Sigmoid colon (tissue), 7 donors: ENCODE measurements around the gene WDR6. TPM values are rescaled to one million over a fixed set of nuclear protein-coding genes. Genes with fewer than 3 reads are reported as not detected.

Experiments used
- DNase-seq: peaks from one replicate; pipeline ENCODE4 v3.0.0-alpha.2; 2019
- H3K27ac ChIP-seq, 4 donors: fragments of 200-600 bp; sonication (generic); one replicate each; pipeline ENCODE4 v1.5.1; 2016 to 2019; ENCODE audit warnings: mild to moderate bottlenecking in 1 of 4
- H3K27me3 ChIP-seq, 3 donors: fragments of 200-600 bp; sonication (generic); one replicate each; pipeline ENCODE4 v1.5.1; 2019; ENCODE audit warnings: mild to moderate bottlenecking in 1 of 3
- H3K36me3 ChIP-seq, 4 donors: fragments of 200-600 bp; sonication (generic); one replicate each; pipeline ENCODE4 v1.5.1; 2016 to 2019
- H3K4me1 ChIP-seq, 4 donors: fragments of 200-600 bp; sonication (generic); one replicate each; pipeline ENCODE4 v1.5.1; 2017 to 2019
- H3K4me3 ChIP-seq, 4 donors: fragments of 200-600 bp; sonication (generic); one replicate each; pipeline ENCODE4 v1.5.1; 2017 to 2019; ENCODE audit warnings: mild to moderate bottlenecking in 2 of 4, moderate library complexity in 1 of 4
- H3K9me3 ChIP-seq, 4 donors: fragments of 200-600 bp in 3 of 4; sonication (generic) in 3 of 4; one replicate each; pipeline versions ENCODE4 v1.5.1 to v1.6.1; 2013 to 2019
- EP300 ChIP-seq, 4 donors: sonication (generic); formaldehyde crosslinking; IDR thresholded peaks; one replicate each; pipeline ENCODE4 v1.6.1; 2017; ENCODE audit warnings: antibody characterized with exemption in 4 of 4
- POLR2A ChIP-seq, 2 donors: fragments of 450-650 bp; IDR thresholded peaks; one replicate each; pipeline ENCODE4 v1.6.1; 2016; ENCODE audit warnings: antibody characterized with exemption in 2 of 2, mild to moderate bottlenecking in 2 of 2, moderate library complexity in 2 of 2
- POLR2AphosphoS5 ChIP-seq, 4 donors: sonication (generic); formaldehyde crosslinking; IDR thresholded peaks; one replicate each; pipeline ENCODE4 v1.6.1; 2017; ENCODE audit warnings: antibody characterized with exemption in 4 of 4
- WGBS, 2 donors: extraction: QIAGEN DNeasy Blood & Tissue Kit; methylation state at CpG; one replicate each; pipeline ENCODE4 v1.1.7; 2013; 5-methylcytosine and 5-hydroxymethylcytosine counted together
- intact Hi-C: fragments of 100-400 bp; cut with DNase I; formaldehyde crosslinking; loops from one replicate; pipeline ENCODE4 v1.15.1; 2023
- polyA plus RNA-seq, 3 donors: library from polyadenylated mRNA; stranded (reverse); fragments of 200-250 nt; gene quantifications; one replicate each; pipeline ENCODE4 v1.2.3, GENCODE V29; 2013
- total RNA-seq, 4 donors: library from RNA; depleted of rRNA; stranded (reverse); fragments of >200 nt; gene quantifications; one replicate each; pipeline ENCODE4 v1.1.0, GENCODE V29; 2016
- TF ChIP-seq, protein P1 (sequence below), 4 experiments: fragments of 450-650 bp in 3 of 4; fragments of 200-600 bp in 1 of 4; IDR thresholded peaks; one replicate each; pipeline ENCODE4 v1.5.1; 2016 to 2019; ENCODE audit warnings: antibody characterized with exemption in 4 of 4, mild to moderate bottlenecking in 3 of 4, moderate library complexity in 2 of 4
- donor health status: healthy with polysubstance abuse.
- donor health status: Bipolar disorder and iron deficiency.
- donor health status: healthy.

WDR6 gene
- total and polyA plus RNA-seq, 7 donors = 21.0 to 124 (median 89.2) TPM

DNA sequence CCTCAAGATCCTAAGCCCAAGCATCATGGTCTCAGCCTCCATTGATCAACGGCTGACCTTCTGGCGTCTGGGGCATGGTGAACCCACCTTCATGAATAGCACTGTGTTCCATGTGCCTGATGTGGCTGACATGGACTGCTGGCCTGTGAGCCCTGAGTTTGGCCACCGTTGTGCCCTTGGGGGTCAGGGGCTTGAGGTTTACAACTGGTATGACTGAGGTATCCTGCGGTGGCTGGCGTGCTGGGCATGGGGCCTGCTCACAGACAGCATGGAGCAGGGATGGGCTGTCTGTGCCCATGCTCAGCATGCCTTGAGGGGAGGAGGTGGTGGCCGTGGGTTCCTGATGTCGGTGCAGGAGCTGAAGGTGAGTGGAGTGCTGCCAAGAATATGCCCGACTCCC is 7.9 kb downstream of the WDR6 start:
- Histone ChIP-seq H3K4me3 (no peak overlapping the region), H3K27me3 (no peaks in the 10 kb centered on the region), H3K4me1 (peaks cover 0 to 46% (median 37%) of the 10 kb centered on the region in 4 donors), H3K27ac (no peak overlapping the region), H3K9me3 (no peaks in the 10 kb centered on the region), H3K36me3 (peaks cover 0 to 53% (median 34%) of the 10 kb centered on the region in 4 donors)
- peak; percentile 67 for DNase-seq
- 86 to 87% methylated on average over 8 of the region's 8 CpGs for WGBS, 2 donors
- no peak for TF ChIP-seq EP300 (IDR thresholded peaks at IDR 0.05)
- TF ChIP-seq, protein P1, sequence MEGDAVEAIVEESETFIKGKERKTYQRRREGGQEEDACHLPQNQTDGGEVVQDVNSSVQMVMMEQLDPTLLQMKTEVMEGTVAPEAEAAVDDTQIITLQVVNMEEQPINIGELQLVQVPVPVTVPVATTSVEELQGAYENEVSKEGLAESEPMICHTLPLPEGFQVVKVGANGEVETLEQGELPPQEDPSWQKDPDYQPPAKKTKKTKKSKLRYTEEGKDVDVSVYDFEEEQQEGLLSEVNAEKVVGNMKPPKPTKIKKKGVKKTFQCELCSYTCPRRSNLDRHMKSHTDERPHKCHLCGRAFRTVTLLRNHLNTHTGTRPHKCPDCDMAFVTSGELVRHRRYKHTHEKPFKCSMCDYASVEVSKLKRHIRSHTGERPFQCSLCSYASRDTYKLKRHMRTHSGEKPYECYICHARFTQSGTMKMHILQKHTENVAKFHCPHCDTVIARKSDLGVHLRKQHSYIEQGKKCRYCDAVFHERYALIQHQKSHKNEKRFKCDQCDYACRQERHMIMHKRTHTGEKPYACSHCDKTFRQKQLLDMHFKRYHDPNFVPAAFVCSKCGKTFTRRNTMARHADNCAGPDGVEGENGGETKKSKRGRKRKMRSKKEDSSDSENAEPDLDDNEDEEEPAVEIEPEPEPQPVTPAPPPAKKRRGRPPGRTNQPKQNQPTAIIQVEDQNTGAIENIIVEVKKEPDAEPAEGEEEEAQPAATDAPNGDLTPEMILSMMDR (IDR thresholded peaks at IDR 0.05) = no peak
- TF ChIP-seq POLR2AphosphoS5 (IDR thresholded peaks at IDR 0.05) = no peak
- no peak for TF ChIP-seq POLR2A (IDR thresholded peaks at IDR 0.05)
- intact Hi-C loops = no loop called here

DNA sequence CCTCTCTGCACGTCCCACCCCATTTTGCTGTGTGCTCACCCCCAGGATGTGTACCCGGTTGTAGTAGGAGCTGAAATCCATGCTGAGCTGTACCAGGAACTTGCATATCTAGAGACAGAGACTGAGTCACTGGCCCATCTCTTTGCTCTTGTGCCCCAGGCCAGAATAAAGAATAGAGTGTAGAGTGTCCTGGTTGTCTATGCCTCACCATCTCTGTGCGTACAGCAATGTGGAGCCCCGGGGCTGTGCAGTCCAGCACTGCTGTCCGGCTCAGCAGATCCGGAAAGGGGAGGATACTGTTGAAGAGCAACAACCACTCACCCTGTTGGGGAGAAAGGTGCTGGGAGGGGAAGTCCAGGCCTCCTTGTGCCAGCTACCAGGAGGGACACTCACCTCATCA is 8.6 kb downstream of the WDR6 start:
- Histone ChIP-seq H3K27ac (no peak overlapping the region), H3K27me3 (no peaks in the 10 kb centered on the region), H3K9me3 (no peaks in the 10 kb centered on the region), H3K36me3 (peaks cover 0 to 53% (median 34%) of the 10 kb centered on the region in 4 donors), H3K4me3 (no peak overlapping the region), H3K4me1 (peaks cover 0 to 53% (median 44%) of the 10 kb centered on the region in 4 donors)
- intact Hi-C loops = no loop called here
- 85 to 90% methylated on average over 6 of the region's 6 CpGs for WGBS, 2 donors
- no peak for DNase-seq
- TF ChIP-seq, protein P1 (IDR thresholded peaks at IDR 0.05) = no peak
- TF ChIP-seq EP300 (IDR thresholded peaks at IDR 0.05) = no peak
- no peak for TF ChIP-seq POLR2A (IDR thresholded peaks at IDR 0.05)
- TF ChIP-seq POLR2AphosphoS5 (IDR thresholded peaks at IDR 0.05) = no peak

DNA sequence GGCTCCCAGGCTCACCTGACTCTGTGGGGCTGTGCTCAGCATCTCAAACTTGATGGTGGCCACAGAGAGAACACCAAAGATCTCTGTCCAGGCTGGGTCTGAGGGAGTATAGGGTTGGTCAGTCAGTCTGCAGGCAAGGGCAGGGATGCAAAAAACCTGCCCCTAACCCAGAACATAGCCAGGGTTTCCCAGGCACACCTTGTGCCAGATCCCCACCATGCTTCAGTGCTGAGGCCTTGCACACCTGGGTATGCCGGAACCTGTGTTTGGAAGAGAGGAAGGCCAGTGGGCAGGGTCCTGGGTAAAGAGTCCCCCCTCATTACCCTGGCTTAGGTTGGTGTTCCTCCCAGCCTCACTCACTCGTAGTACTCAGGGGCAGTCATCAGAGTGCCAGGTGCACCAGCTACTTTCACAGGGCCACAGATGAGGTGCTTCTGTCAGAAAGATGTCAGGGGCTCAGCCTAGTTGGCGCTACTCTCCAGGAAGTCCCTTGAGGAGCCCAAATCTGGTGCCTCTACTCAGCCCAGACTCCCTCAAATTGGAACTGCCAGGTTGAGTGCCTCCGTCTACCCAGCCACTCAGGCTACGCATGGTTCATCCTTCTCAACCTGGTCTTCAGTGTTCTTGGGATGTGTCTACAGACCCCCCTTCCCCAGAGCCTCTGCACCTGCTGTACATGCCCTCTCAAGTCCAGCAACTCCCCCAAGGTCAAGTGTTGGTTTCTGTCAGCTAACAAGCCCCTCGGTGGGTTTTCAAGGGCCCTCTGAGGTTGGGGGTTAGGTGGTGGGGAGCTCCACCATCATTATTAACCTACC is 9.4 kb downstream of the WDR6 start:
- 84 to 86% methylated on average over 6 of the region's 6 CpGs for WGBS, 2 donors
- peaks cover 0 to 56% (median 44%) of the 10 kb centered on the region in 4 donors for H3K4me1 ChIP-seq
- H3K36me3 ChIP-seq = peaks cover 0 to 48% (median 34%) of the 10 kb centered on the region in 4 donors
- H3K4me3 ChIP-seq = no peak overlapping the region
- no peaks in the 10 kb centered on the region for H3K27me3 ChIP-seq
- TF ChIP-seq, protein P1 (IDR thresholded peaks at IDR 0.05) = no peak
- no peak for TF ChIP-seq POLR2A (IDR thresholded peaks at IDR 0.05)
- TF ChIP-seq POLR2AphosphoS5 (IDR thresholded peaks at IDR 0.05) = peak in 1 of 4 donors; percentile 2
- no peak for TF ChIP-seq EP300 (IDR thresholded peaks at IDR 0.05)
- H3K27ac ChIP-seq = no peak overlapping the region
- no peaks in the 10 kb centered on the region for H3K9me3 ChIP-seq
- intact Hi-C loops = no loop called here
- DNase-seq = no peak

DNA sequence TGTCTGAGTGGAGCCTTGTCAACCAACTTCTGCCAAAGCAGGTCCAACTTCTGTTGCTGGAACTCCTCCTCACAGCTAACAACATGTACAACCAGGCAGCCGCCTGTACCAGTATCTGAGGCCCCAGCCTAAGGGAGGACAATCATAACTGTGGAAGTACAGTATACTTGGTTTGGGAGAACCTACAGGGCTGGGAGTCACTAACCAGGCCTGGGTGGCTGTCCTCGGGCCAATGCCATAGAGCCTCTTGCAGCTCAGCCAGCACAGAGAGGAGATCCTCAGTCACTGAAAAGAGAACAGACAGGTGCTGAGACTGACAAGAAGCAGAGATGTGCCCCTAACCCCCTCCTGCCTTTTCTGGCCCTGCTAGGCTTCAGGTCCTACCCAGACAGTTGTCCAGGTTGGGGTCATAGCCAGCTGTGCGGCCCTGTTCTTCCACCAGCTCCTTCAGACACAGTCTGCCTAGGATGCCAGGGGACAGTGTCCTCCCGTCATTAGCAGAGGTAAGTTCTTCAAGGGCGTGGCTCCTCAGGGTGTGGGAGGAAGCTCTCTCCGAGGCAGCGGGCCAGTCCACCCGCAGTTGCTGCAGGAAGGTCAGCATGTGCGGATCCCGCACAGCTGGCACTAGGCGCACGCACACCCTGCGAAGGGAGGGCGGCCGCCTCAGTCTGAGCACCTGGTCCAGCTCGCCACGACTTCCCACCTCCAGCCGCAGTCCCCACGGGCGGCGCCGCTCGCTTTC is 10.2 kb downstream of the WDR6 start:
- intact Hi-C loops = no loop called here
- no peaks in the 10 kb centered on the region for H3K9me3 ChIP-seq
- H3K36me3 ChIP-seq = peaks cover 0 to 40% (median 33%) of the 10 kb centered on the region in 4 donors
- H3K27me3 ChIP-seq = no peaks in the 10 kb centered on the region
- WGBS, 2 donors = 5 to 9% methylated on average over 23 of the region's 23 CpGs
- peak overlapping the region; percentile 76 to 83 (median 82) for H3K27ac ChIP-seq
- peaks cover 0 to 50% (median 38%) of the 10 kb centered on the region in 4 donors for H3K4me1 ChIP-seq
- TF ChIP-seq POLR2A (IDR thresholded peaks at IDR 0.05) = no peak
- TF ChIP-seq POLR2AphosphoS5 (IDR thresholded peaks at IDR 0.05) = peak in 2 of 4 donors; percentile 30 to 48
- TF ChIP-seq EP300 (IDR thresholded peaks at IDR 0.05) = no peak
- DNase-seq = peak; percentile 69
- peak overlapping the region; percentile 72 to 81 (median 74) for H3K4me3 ChIP-seq
